ENCODE data around the gene CASP10.

DNA sequence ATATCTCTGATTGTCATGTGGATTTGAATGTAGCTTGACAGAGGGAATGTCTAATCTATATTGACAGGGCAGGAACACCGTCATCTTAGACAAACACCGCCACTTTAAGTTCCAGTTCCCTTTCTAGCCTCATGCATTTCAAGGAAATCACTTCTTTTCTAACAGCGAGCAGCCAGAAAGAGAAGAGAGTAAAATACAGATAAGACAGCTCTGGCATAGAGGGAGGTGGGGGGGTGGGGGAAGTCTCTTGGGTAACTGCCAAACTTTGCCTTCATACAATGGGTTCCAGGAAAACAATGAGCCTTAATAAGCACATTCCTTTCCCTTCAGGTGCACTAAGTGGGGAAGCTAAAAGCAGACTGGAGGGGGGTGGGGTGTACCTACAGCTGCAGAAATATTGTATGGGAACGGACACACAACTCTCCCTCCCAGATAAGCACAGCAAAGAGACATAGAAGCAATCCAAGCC lies 37.2 kb downstream of the CASP10 start:
- TF ChIP-seq SIN3A (conservative IDR thresholded peaks at IDR 0.05 in 1 of 2, IDR thresholded peaks at IDR 0.05 in 1 of 2; ENCODE audit: low read depth in 1 of 2, low read length in 2 of 2) (0 out of 4 replicates have a peak, but pooled peaks of 1 of the 2 experiments have one; percentile 16), POLR2A (IDR thresholded peaks at IDR 0.05; ENCODE audit: control extremely low read depth in 1 of 2, low read depth in 2 of 2, low read length in 2 of 2) (no peak), USF2 (IDR thresholded peaks at IDR 0.05; ENCODE audit: low read length) (no peak), EZH2 (IDR thresholded peaks at IDR 0.05; ENCODE audit: low read depth, low read length, severe bottlenecking) (no peak), POLR2AphosphoS5 (IDR thresholded peaks at IDR 0.05; ENCODE audit: low read depth, low read length) (no peak), EP300 (IDR thresholded peaks at IDR 0.05; ENCODE audit: borderline replicate concordance in 1 of 2, low read depth in 2 of 2, low read length in 2 of 2) (peak in 1 of 2 experiments; percentile 29; a peak in 1 of 3 replicates), JUND (IDR thresholded peaks at IDR 0.05; ENCODE audit: low read length) (no peak), TAF1 (IDR thresholded peaks at IDR 0.05; ENCODE audit: low read depth, low read length) (no peak)
- TF ChIP-seq, protein P1, sequence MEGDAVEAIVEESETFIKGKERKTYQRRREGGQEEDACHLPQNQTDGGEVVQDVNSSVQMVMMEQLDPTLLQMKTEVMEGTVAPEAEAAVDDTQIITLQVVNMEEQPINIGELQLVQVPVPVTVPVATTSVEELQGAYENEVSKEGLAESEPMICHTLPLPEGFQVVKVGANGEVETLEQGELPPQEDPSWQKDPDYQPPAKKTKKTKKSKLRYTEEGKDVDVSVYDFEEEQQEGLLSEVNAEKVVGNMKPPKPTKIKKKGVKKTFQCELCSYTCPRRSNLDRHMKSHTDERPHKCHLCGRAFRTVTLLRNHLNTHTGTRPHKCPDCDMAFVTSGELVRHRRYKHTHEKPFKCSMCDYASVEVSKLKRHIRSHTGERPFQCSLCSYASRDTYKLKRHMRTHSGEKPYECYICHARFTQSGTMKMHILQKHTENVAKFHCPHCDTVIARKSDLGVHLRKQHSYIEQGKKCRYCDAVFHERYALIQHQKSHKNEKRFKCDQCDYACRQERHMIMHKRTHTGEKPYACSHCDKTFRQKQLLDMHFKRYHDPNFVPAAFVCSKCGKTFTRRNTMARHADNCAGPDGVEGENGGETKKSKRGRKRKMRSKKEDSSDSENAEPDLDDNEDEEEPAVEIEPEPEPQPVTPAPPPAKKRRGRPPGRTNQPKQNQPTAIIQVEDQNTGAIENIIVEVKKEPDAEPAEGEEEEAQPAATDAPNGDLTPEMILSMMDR (IDR thresholded peaks at IDR 0.05; ENCODE audit: control extremely low read depth in 1 of 3, insufficient read depth in 1 of 3, low read depth in 1 of 3, low read length in 3 of 3): no peak
- TF ChIP-seq, protein P2, sequence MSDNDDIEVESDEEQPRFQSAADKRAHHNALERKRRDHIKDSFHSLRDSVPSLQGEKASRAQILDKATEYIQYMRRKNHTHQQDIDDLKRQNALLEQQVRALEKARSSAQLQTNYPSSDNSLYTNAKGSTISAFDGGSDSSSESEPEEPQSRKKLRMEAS (IDR thresholded peaks at IDR 0.05): no peak

Measured in H1 (cell line).